ENCODE data around the gene HIC2. TPM values are rescaled to one million over a fixed set of nuclear protein-coding genes. Genes with fewer than 3 reads are reported as not detected.
"Not testable (repeated sequence)": the region's sequence is repeated elsewhere in the genome, so short reads cannot be mapped to it uniquely, and the experiment has no call there.

HIC2 gene
- total RNA-seq, 1 experiment from 2014 or later = 6.7 TPM

DNA sequence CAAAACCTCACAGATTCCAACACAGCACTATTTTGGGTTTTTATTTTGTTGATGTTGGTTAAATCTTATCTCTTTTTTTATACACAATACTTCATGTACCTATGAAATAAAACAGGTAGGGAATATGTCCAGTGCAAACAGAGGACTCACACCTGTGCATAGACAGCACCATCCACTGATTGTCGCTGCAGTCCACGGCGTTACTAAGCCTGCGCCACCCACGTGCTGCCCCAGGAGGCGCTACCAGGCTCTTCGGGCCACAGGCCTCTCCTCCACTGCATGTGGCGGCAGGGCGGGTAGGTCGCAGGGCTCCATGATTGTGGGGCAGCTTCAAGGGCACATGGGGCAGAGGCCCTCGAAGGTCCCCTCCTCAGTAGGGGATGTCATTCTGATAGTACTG lies 55.8 kb downstream of the HIC2 start:
- RAD21 ChIA-PET (ENCODE audit: low non-redundant PET in 1 of 2, low total read pairs in 2 of 2, uncharacterized antibody in 2 of 2, unreplicated experiment in 2 of 2); H2AFZ ChIP-seq (ENCODE audit: low read depth, low read length, poor library complexity, severe bottlenecking); H3K27ac ChIP-seq (ENCODE audit: low read depth, low read length); H4K20me1 ChIP-seq (ENCODE audit: insufficient read depth); H3K9me2 ChIP-seq (ENCODE audit: insufficient read depth); DNase-seq (ENCODE audit: low read depth, low spot score); H3K36me3 ChIP-seq (ENCODE audit: control insufficient read depth in 1 of 2, insufficient read depth in 2 of 2, low read length in 2 of 2); H3K79me2 ChIP-seq (ENCODE audit: insufficient read depth, low read length); H3K27me3 ChIP-seq (ENCODE audit: insufficient read depth, low read length); ATAC-seq; intact Hi-C loops (cut with micrococcal nuclease); BruUV-seq (replicated peaks); POLR2A ChIA-PET; H3K4me2 ChIP-seq (ENCODE audit: low read length); H3K4me1 ChIP-seq (ENCODE audit: control insufficient read depth in 1 of 2, insufficient read depth in 2 of 2, low read length in 2 of 2); CTCF ChIA-PET; H3K9ac ChIP-seq (ENCODE audit: low read length); H3K9me3 ChIP-seq (ENCODE audit: control insufficient read depth in 1 of 2, insufficient read depth in 1 of 2, low read depth in 1 of 2, low read length in 2 of 2); H3K4me3 ChIP-seq (replicated peaks in 1 of 2; ENCODE audit: low read depth in 1 of 2, low read length in 2 of 2): not testable (repeated sequence)

DNA sequence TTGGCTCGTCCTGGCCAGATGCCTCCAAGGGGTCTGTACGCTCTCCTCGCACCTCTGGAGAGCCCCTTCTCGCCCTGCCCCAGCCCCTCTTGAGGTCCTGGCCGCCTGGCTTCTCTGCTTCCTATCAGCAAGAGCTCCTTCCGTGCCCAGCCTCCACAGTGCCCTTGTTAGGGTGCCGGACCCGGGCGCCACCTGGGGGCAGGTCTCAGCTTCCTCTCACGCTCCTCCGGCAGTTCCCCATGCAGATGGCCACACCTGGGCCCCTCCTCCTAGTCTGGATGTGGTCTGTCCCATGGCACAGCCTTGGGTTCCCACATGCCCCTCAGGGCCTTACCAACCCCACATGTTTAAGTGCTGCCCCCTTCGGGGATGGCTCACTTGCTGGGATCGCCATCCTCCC lies 56.5 kb downstream of the HIC2 start:
- H3K4me1 ChIP-seq (ENCODE audit: control insufficient read depth in 1 of 2, insufficient read depth in 2 of 2, low read length in 2 of 2); H3K4me3 ChIP-seq (replicated peaks in 1 of 2; ENCODE audit: low read depth in 1 of 2, low read length in 2 of 2); POLR2A ChIA-PET; H3K9me2 ChIP-seq (ENCODE audit: insufficient read depth); CTCF ChIA-PET; H2AFZ ChIP-seq (ENCODE audit: low read depth, low read length, poor library complexity, severe bottlenecking); H3K36me3 ChIP-seq (ENCODE audit: control insufficient read depth in 1 of 2, insufficient read depth in 2 of 2, low read length in 2 of 2); DNase-seq (ENCODE audit: low read depth, low spot score); H3K27me3 ChIP-seq (ENCODE audit: insufficient read depth, low read length); H4K20me1 ChIP-seq (ENCODE audit: insufficient read depth); H3K27ac ChIP-seq (ENCODE audit: low read depth, low read length); H3K4me2 ChIP-seq (ENCODE audit: low read length); H3K9me3 ChIP-seq (ENCODE audit: control insufficient read depth in 1 of 2, insufficient read depth in 1 of 2, low read depth in 1 of 2, low read length in 2 of 2); RAD21 ChIA-PET (ENCODE audit: low non-redundant PET in 1 of 2, low total read pairs in 2 of 2, uncharacterized antibody in 2 of 2, unreplicated experiment in 2 of 2); BruUV-seq (replicated peaks); H3K9ac ChIP-seq (ENCODE audit: low read length); H3K79me2 ChIP-seq (ENCODE audit: insufficient read depth, low read length); intact Hi-C loops (cut with micrococcal nuclease): not testable (repeated sequence)
- peak; percentile 54 for ATAC-seq

DNA sequence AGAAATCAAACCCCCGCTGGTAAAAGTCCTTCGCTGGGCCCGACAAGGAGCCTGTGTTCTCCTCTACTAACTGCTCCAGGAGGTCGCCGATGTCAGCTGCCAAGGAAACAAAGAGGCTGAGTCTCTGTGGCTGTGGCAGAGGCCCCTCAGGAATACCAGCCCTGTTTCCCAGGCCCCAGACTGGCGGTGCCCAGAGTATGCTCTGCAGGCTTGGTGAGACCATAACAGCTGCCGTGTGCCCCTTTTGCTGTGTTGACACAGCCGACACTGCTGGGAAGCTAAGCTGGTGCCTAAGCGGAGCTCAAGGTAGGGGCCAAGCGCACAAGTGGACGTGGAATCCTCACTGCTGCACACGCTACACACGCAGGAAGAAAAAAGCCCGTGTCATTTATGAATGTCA lies 66.9 kb downstream of the HIC2 start:
- not testable (repeated sequence) for ATAC-seq; H3K9me2 ChIP-seq (ENCODE audit: insufficient read depth)

DNA sequence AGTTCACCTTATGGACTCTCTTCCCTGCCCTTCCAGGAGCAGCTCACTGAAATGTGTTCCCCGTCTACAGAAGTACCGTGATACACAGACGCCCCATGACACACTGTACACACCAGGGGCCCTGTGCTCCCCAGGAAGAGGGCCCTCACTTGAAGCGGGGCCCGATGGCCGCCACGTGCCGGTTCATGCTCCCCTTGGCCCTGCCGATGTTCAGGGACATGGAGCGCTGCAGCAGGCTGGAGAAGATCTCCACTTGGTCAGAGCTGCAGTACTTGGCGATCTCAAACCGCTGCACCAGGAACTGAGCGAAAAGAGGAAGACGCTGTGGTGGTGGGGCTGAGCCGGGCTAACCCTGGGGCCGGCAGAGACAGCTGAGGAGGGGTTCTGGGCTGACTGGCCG lies 70.6 kb downstream of the HIC2 start:
- H3K9me3 ChIP-seq (ENCODE audit: control insufficient read depth in 1 of 2, insufficient read depth in 1 of 2, low read depth in 1 of 2, low read length in 2 of 2); BruUV-seq (replicated peaks); POLR2A ChIA-PET; H2AFZ ChIP-seq (ENCODE audit: low read depth, low read length, poor library complexity, severe bottlenecking); H3K9ac ChIP-seq (ENCODE audit: low read length); H3K4me1 ChIP-seq (ENCODE audit: control insufficient read depth in 1 of 2, insufficient read depth in 2 of 2, low read length in 2 of 2); H3K4me3 ChIP-seq (replicated peaks in 1 of 2; ENCODE audit: low read depth in 1 of 2, low read length in 2 of 2); H3K4me2 ChIP-seq (ENCODE audit: low read length); H3K9me2 ChIP-seq (ENCODE audit: insufficient read depth); ATAC-seq; H3K27me3 ChIP-seq (ENCODE audit: insufficient read depth, low read length); H3K27ac ChIP-seq (ENCODE audit: low read depth, low read length); RAD21 ChIA-PET (ENCODE audit: low non-redundant PET in 1 of 2, low total read pairs in 2 of 2, uncharacterized antibody in 2 of 2, unreplicated experiment in 2 of 2); DNase-seq (ENCODE audit: low read depth, low spot score); H3K36me3 ChIP-seq (ENCODE audit: control insufficient read depth in 1 of 2, insufficient read depth in 2 of 2, low read length in 2 of 2); intact Hi-C loops (cut with micrococcal nuclease); H3K79me2 ChIP-seq (ENCODE audit: insufficient read depth, low read length); H4K20me1 ChIP-seq (ENCODE audit: insufficient read depth); CTCF ChIA-PET: not testable (repeated sequence)

More for the DNA sequence above, 66.9 kb downstream of the HIC2 start:
- H3K27ac ChIP-seq (ENCODE audit: low read depth, low read length); H3K9me3 ChIP-seq (ENCODE audit: control insufficient read depth in 1 of 2, insufficient read depth in 1 of 2, low read depth in 1 of 2, low read length in 2 of 2); H3K27me3 ChIP-seq (ENCODE audit: insufficient read depth, low read length); RAD21 ChIA-PET (ENCODE audit: low non-redundant PET in 1 of 2, low total read pairs in 2 of 2, uncharacterized antibody in 2 of 2, unreplicated experiment in 2 of 2); H3K36me3 ChIP-seq (ENCODE audit: control insufficient read depth in 1 of 2, insufficient read depth in 2 of 2, low read length in 2 of 2); H3K4me1 ChIP-seq (ENCODE audit: control insufficient read depth in 1 of 2, insufficient read depth in 2 of 2, low read length in 2 of 2); CTCF ChIA-PET; H3K4me2 ChIP-seq (ENCODE audit: low read length); intact Hi-C loops (cut with micrococcal nuclease); H2AFZ ChIP-seq (ENCODE audit: low read depth, low read length, poor library complexity, severe bottlenecking); H3K4me3 ChIP-seq (replicated peaks in 1 of 2; ENCODE audit: low read depth in 1 of 2, low read length in 2 of 2); DNase-seq (ENCODE audit: low read depth, low spot score); H3K9ac ChIP-seq (ENCODE audit: low read length); BruUV-seq (replicated peaks); H4K20me1 ChIP-seq (ENCODE audit: insufficient read depth); POLR2A ChIA-PET; H3K79me2 ChIP-seq (ENCODE audit: insufficient read depth, low read length): not testable (repeated sequence)

DNA sequence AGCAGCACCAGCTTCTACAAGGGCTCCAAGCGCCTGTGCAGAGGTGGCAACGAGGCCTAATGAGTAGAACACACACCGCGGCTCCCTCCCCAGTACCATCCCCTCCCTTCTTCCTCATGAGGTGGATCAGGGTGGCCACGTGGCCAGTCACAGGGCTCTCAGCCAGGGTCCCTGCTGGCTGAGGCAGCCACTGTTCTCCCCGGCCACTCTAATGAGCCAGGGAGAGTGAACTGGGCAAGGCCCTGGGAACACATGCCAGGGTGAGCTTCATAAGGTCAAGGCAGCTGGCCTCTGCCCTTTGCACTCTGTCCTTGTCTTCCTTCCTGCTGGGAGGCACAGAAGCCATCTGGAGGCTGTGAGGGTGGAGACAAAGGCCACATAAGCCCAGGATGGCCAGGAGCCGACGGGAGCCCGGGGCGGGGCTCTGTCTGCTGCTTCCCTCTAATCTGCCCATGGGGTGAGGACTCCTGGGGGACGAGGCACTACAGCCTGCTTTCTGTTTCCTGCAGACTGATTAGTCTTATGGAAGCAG lies 72.0 kb downstream of the HIC2 start:
- H3K4me2 ChIP-seq (ENCODE audit: low read length); ATAC-seq; H3K9me3 ChIP-seq (ENCODE audit: control insufficient read depth in 1 of 2, insufficient read depth in 1 of 2, low read depth in 1 of 2, low read length in 2 of 2); CTCF ChIA-PET; H3K27me3 ChIP-seq (ENCODE audit: insufficient read depth, low read length); RAD21 ChIA-PET (ENCODE audit: low non-redundant PET in 1 of 2, low total read pairs in 2 of 2, uncharacterized antibody in 2 of 2, unreplicated experiment in 2 of 2); DNase-seq (ENCODE audit: low read depth, low spot score); H3K36me3 ChIP-seq (ENCODE audit: control insufficient read depth in 1 of 2, insufficient read depth in 2 of 2, low read length in 2 of 2); intact Hi-C loops (cut with micrococcal nuclease); H3K27ac ChIP-seq (ENCODE audit: low read depth, low read length); BruUV-seq (replicated peaks); H3K9ac ChIP-seq (ENCODE audit: low read length); H3K79me2 ChIP-seq (ENCODE audit: insufficient read depth, low read length); H3K4me1 ChIP-seq (ENCODE audit: control insufficient read depth in 1 of 2, insufficient read depth in 2 of 2, low read length in 2 of 2); POLR2A ChIA-PET; H2AFZ ChIP-seq (ENCODE audit: low read depth, low read length, poor library complexity, severe bottlenecking); H4K20me1 ChIP-seq (ENCODE audit: insufficient read depth); H3K4me3 ChIP-seq (replicated peaks in 1 of 2; ENCODE audit: low read depth in 1 of 2, low read length in 2 of 2); H3K9me2 ChIP-seq (ENCODE audit: insufficient read depth): not testable (repeated sequence)

Data from HCT116 (cell line).